Stomach (tissue), 9 donors: ENCODE results near the gene CCNE1. TPM values are rescaled to one million over a fixed set of nuclear protein-coding genes. Genes with fewer than 3 reads are reported as not detected.

Experiments
- DNase-seq, 2 donors: peaks; one replicate each; pipeline versions ENCODE4 v3.0.0 to v3.0.0-alpha.2; 2013 to 2019
- H3K27ac ChIP-seq, 5 donors: fragments of 200-600 bp in 4 of 5; sonication (generic) in 4 of 5; one replicate each; pipeline ENCODE4 v1.5.1; 2013 to 2019; ENCODE audit warnings: mild to moderate bottlenecking in 1 of 5, moderate library complexity in 1 of 5
- H3K27me3 ChIP-seq, 3 donors: fragments of 200-600 bp; sonication (generic); one replicate each; pipeline ENCODE4 v1.5.1; 2017 to 2019; ENCODE audit warnings: mixed run types in 1 of 3
- H3K36me3 ChIP-seq, 4 donors: fragments of 200-600 bp; sonication (generic); 1 replicate in 3 of 4; 2 replicates in 1 of 4; pipeline ENCODE4 v1.5.1; 2016 to 2019
- H3K4me1 ChIP-seq, 4 donors: fragments of 200-600 bp; sonication (generic); one replicate each; pipeline ENCODE4 v1.5.1; 2016 to 2019
- H3K4me3 ChIP-seq, 4 donors: fragments of 200-600 bp; sonication (generic) in 3 of 4; one replicate each; pipeline ENCODE4 v1.5.1; 2016 to 2019; ENCODE audit warnings: mild to moderate bottlenecking in 1 of 4
- H3K9me3 ChIP-seq, 4 donors: fragments of 200-600 bp; sonication (generic); one replicate each; pipeline ENCODE4 v1.5.1; 2016 to 2019
- CTCF ChIP-seq, 7 experiments: fragments of 450-650 bp in 4 of 7; fragments of 200-600 bp in 3 of 7; sonication (generic) in 3 of 7; IDR thresholded peaks; one replicate each; pipeline ENCODE4 v1.5.1; 2016 to 2019; ENCODE audit warnings: antibody characterized with exemption in 7 of 7, control low read depth in 2 of 7, mild to moderate bottlenecking in 1 of 7
- EP300 ChIP-seq: sonication (generic); formaldehyde crosslinking; IDR thresholded peaks from one replicate; pipeline ENCODE4 v1.6.1; 2017; ENCODE audit warnings: antibody characterized with exemption
- POLR2A ChIP-seq, 4 donors: fragments of 450-650 bp; IDR thresholded peaks; one replicate each; pipeline ENCODE4 v1.6.1; 2016; ENCODE audit warnings: antibody characterized with exemption in 4 of 4, control low read depth in 2 of 4, mild to moderate bottlenecking in 1 of 4, moderate library complexity in 1 of 4
- POLR2AphosphoS5 ChIP-seq, 3 donors: sonication (generic); formaldehyde crosslinking; IDR thresholded peaks; one replicate each; pipeline ENCODE4 v1.6.1; 2016; ENCODE audit warnings: antibody characterized with exemption in 3 of 3
- WGBS, 5 donors: extraction: QIAGEN DNeasy Blood & Tissue Kit in 3 of 5; methylation state at CpG; one replicate each; pipeline versions ENCODE4 v1.1.5 to v1.1.7; 2013 to 2018; 5-methylcytosine and 5-hydroxymethylcytosine counted together
- intact Hi-C: fragments of 100-400 bp; cut with DNase I; formaldehyde crosslinking; loops from one replicate; pipeline ENCODE4 v1.15.1; 2023; ENCODE audit warnings: low total_unique reads
- polyA plus RNA-seq, 3 donors: library from polyadenylated mRNA; stranded (reverse); fragments of 200-250 nt; gene quantifications; one replicate each; pipeline ENCODE4 v1.2.3, GENCODE V29; 2013
- total RNA-seq, 5 donors: library from RNA; depleted of rRNA; stranded (reverse); fragments of >200 nt; gene quantifications; one replicate each; pipeline versions ENCODE4 v1.1.0 to v1.2.3, GENCODE V29; 2014 to 2016
- donor health status: healthy with polysubstance abuse.
- donor health status: Bipolar disorder and iron deficiency.
- donor health status: healthy.

The CCNE1 gene
- total and polyA plus RNA-seq, 8 donors = 1.7 to 3.7 (median 3.1) TPM; not detected in 3

GRCh38 chr19:29813642-29814041 lies 1.9 kb downstream of the CCNE1 start:
- 89 to 93% (median 92%) methylated on average over 6 of the region's 6 CpGs for WGBS, 5 donors
- Histone ChIP-seq H3K9me3 (no peaks in the 10 kb centered on the region), H3K4me3 (no peak overlapping the region), H3K36me3 (no peaks in the 10 kb centered on the region), H3K27ac (no peak overlapping the region), H3K4me1 (peaks cover 10 to 19% (median 15%) of the 10 kb centered on the region in 4 donors), H3K27me3 (no peaks in the 10 kb centered on the region)
- DNase-seq = no peak
- intact Hi-C loops = loop anchor here (5.0 kb wide), 1 partner anchor 34 kb away; no protein-coding TSS in a partner anchor
- no peak for TF ChIP-seq EP300
- TF ChIP-seq CTCF (IDR thresholded peaks at IDR 0.05) = no peak
- TF ChIP-seq POLR2AphosphoS5 (IDR thresholded peaks at IDR 0.05) = no peak
- TF ChIP-seq POLR2A (IDR thresholded peaks at IDR 0.05) = no peak

DNA sequence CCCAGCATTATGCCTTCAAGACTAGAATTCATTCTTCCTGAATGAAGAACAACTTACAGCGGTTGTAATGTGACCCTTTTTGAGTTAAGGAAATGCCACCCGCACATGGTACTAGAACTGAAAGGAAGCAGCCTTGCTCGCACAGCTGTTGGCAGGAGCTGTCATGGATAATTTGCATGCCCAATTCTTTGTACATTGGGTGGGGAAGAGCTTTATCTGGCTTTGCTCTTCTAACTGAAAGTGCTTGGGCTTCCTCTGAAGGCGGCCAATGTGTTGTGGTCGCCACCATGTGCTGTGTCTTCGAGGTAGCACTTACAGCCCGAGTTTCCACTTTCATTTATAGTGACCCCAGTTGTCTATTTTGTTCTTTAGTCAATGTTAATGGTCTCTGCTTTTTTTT lies 3.4 kb downstream of the CCNE1 start:
- Histone ChIP-seq H3K27me3 (no peaks in the 10 kb centered on the region), H3K27ac (no peak overlapping the region), H3K9me3 (no peaks in the 10 kb centered on the region), H3K36me3 (peaks cover 0 to 11% (median 3%) of the 10 kb centered on the region in 4 donors), H3K4me3 (no peak overlapping the region), H3K4me1 (peaks cover 10 to 19% (median 15%) of the 10 kb centered on the region in 4 donors)
- TF ChIP-seq CTCF (IDR thresholded peaks at IDR 0.05) (no peak), POLR2A (IDR thresholded peaks at IDR 0.05) (no peak), EP300 (no peak), POLR2AphosphoS5 (IDR thresholded peaks at IDR 0.05) (no peak)
- no peak for DNase-seq
- 76 to 85% (median 82%) methylated on average over 7 of the region's 7 CpGs for WGBS, 5 donors
- intact Hi-C loops = no loop called here

DNA sequence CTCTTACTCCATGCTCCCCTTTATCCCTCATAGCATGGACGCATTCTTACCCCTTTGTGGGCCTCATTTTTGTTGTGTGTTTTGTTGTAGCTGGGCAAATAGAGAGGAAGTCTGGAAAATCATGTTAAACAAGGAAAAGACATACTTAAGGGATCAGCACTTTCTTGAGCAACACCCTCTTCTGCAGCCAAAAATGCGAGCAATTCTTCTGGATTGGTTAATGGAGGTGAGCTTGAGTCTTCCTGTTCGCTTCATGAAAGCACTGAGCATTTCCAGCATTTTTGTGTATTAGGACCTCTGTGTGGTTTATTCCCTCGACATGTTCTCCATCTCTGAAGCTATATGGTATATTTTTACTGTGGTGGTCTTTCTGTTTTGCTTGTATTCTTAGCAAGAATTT lies 5.5 kb downstream of the CCNE1 start:
- Histone ChIP-seq H3K9me3 (no peaks in the 10 kb centered on the region), H3K36me3 (peaks cover 4 to 25% (median 9%) of the 10 kb centered on the region in 4 donors), H3K4me3 (no peak overlapping the region), H3K4me1 (peaks cover 5 to 10% (median 6%) of the 10 kb centered on the region in 4 donors), H3K27me3 (no peaks in the 10 kb centered on the region), H3K27ac (no peak overlapping the region)
- TF ChIP-seq CTCF (IDR thresholded peaks at IDR 0.05) (no peak), POLR2AphosphoS5 (IDR thresholded peaks at IDR 0.05) (no peak), POLR2A (IDR thresholded peaks at IDR 0.05) (no peak), EP300 (no peak)
- no peak for DNase-seq
- 89 to 97% (median 95%) methylated on average over 4 of the region's 4 CpGs for WGBS, 5 donors
- intact Hi-C loops = no loop called here

DNA sequence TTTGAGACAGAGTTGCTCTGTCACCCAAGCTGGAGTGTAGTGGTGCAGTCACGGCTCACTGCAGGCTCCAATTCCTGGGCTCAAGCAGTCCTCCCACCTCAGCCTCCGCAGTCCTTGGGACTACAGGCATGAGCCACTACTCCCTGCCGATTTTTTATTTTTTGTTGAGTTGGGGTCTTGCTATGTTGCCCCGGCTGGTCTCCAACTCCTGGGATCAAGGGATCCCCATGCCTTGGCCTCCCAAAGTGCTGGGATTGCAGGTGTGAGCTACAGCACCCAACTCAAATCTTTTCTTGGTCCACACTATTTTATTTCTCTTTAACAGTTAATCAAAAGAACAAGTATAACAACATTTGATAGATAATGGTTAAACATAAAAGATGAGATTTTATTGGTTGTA lies 7.5 kb downstream of the CCNE1 start:
- WGBS, 5 donors = 94 to 100% (median 98%) methylated on average over 4 of the region's 4 CpGs
- H3K27me3 ChIP-seq = no peaks in the 10 kb centered on the region
- no peaks in the 10 kb centered on the region for H3K4me1 ChIP-seq
- H3K27ac ChIP-seq = no peak overlapping the region
- DNase-seq = no peak
- H3K36me3 ChIP-seq = peaks cover 4 to 42% (median 22%) of the 10 kb centered on the region in 4 donors
- no peak overlapping the region for H3K4me3 ChIP-seq
- intact Hi-C loops = no loop called here
- no peaks in the 10 kb centered on the region for H3K9me3 ChIP-seq
- no peak for TF ChIP-seq POLR2A (IDR thresholded peaks at IDR 0.05)
- TF ChIP-seq CTCF (IDR thresholded peaks at IDR 0.05) = no peak
- TF ChIP-seq EP300 = no peak
- TF ChIP-seq POLR2AphosphoS5 (IDR thresholded peaks at IDR 0.05) = no peak
